CD4-positive, alpha-beta T cell (primary cell): ENCODE measurements around the gene SPATA13. TPM values are rescaled to one million over a fixed set of nuclear protein-coding genes. Genes with fewer than 3 reads are reported as not detected.

ENCODE experiments used
- ATAC-seq: fragments of 200-7000 bp; cut with Tn5 transposase; one replicate; pipeline ENCODE4 v1.10.0; 2022; ENCODE audit warnings: mild to moderate bottlenecking; ENCODE audit not compliant: poor library complexity
- CTCF ChIA-PET: fragments of 350-600 bp; sonication (Branson Sonifier 250); formaldehyde crosslinking; loops from one replicate; lab custom pipeline; 2021; ENCODE audit warnings: antibody characterized with exemption, inconsistent platforms; lab: Charles Lee
- POLR2A ChIA-PET: fragments of 350-600 bp; sonication (Branson Sonifier 250); formaldehyde crosslinking; loops from one replicate; lab custom pipeline; 2021; ENCODE audit warnings: antibody characterized with exemption, inconsistent platforms; lab: Charles Lee
- DNase-seq, 14 experiments: peaks; one replicate each; pipeline ENCODE4 v3.0.0-alpha.2; 2013 to 2020; ENCODE audit warnings: mixed read lengths in 2 of 14
- H3K27ac ChIP-seq, 2 donors: one replicate each; pipeline versions ENCODE4 v1.5.1 to v1.7.0; 2013; ENCODE audit warnings: low read length in 2 of 2, low read depth in 1 of 2, mild to moderate bottlenecking in 1 of 2
- H3K27me3 ChIP-seq, 2 experiments: 1 replicate in 1 of 2; 2 replicates in 1 of 2; pipeline versions ENCODE4 v1.6.1 to v1.7.0; 2013; ENCODE audit warnings: low read length in 2 of 2, control low read depth in 1 of 2, mild to moderate bottlenecking in 1 of 2, moderate library complexity in 1 of 2; ENCODE audit not compliant: insufficient read depth in 2 of 2, control insufficient read depth in 1 of 2
- H3K36me3 ChIP-seq: one replicate; pipeline ENCODE4 v1.6.1; 2013; ENCODE audit warnings: low read length, control low read depth; ENCODE audit not compliant: insufficient read depth
- H3K4me1 ChIP-seq: one replicate; pipeline ENCODE4 v1.6.1; 2013; ENCODE audit warnings: low read length, control low read depth; ENCODE audit not compliant: insufficient read depth
- H3K4me3 ChIP-seq: one replicate; pipeline ENCODE4 v1.5.1; 2013; ENCODE audit warnings: mild to moderate bottlenecking, low read length, moderate library complexity
- H3K9me3 ChIP-seq, 2 experiments: 1 replicate in 1 of 2; 2 replicates in 1 of 2; pipeline versions ENCODE4 v1.6.1 to v1.7.0; 2013; ENCODE audit warnings: low read length in 2 of 2, mild to moderate bottlenecking in 2 of 2, control low read depth in 1 of 2, moderate library complexity in 1 of 2; ENCODE audit not compliant: control insufficient read depth in 1 of 2, insufficient read depth in 1 of 2
- H3K27ac Mint-ChIP-seq: one replicate; pipeline ENCODE4 v1.8.0; 2020; ENCODE audit warnings: mixed read lengths
- H3K27me3 Mint-ChIP-seq: one replicate; pipeline ENCODE4 v1.8.0; 2021; ENCODE audit warnings: mixed read lengths
- H3K36me3 Mint-ChIP-seq: one replicate; pipeline ENCODE4 v1.8.0; 2021; ENCODE audit warnings: low read depth, mixed read lengths
- H3K4me1 Mint-ChIP-seq: one replicate; pipeline ENCODE4 v1.8.0; 2021; ENCODE audit warnings: low read depth, mixed read lengths
- H3K4me3 Mint-ChIP-seq: one replicate; pipeline ENCODE4 v1.8.0; 2020; ENCODE audit warnings: mild to moderate bottlenecking, mixed read lengths
- H3K9me3 Mint-ChIP-seq: one replicate; pipeline ENCODE4 v1.8.0; 2020; ENCODE audit warnings: mixed read lengths
- CTCF ChIP-seq: fragments of 200-600 bp; IDR thresholded peaks from one replicate; pipeline ENCODE4 v1.8.0; 2022; ENCODE audit warnings: antibody characterized with exemption, mild to moderate bottlenecking
- intact Hi-C, 2 experiments: fragments of 100-400 bp; cut with DNase I in 1 of 2; cut with micrococcal nuclease in 1 of 2; formaldehyde crosslinking; loops; one replicate each; pipeline versions ENCODE4 v1.15.1 to v1.9.0; 2023 to 2025; cut with DNase I, micrococcal nuclease
- total RNA-seq, 174 experiments: library from RNA in 2 of 174; stranded (reverse) in 2 of 174; gene quantifications; one replicate each; pipeline ENCODE4 v1.2.3 and lab custom pipeline; 2021 to 2026

SPATA13 gene
- total RNA-seq, 2 experiments from 2014 or later = 87.7 to 94.6 TPM

GRCh38 chr13:24223341-24224231 is 63.1 kb downstream of the SPATA13 start:
- Mint-ChIP-seq H3K4me1 (peaks cover 17% of the 10 kb centered on the region), H3K27ac (no peak overlapping the region), H3K36me3 (no peaks in the 10 kb centered on the region), H3K4me3 (peak overlapping the region; percentile 69), H3K27me3 (no peaks in the 10 kb centered on the region), H3K9me3 (no peaks in the 10 kb centered on the region)
- POLR2A ChIA-PET = interaction anchor here (0.6 to 1.5 kb wide), 3 partner anchors 10 to 298 kb away, joined by 3 to 4 read pairs (median 3); no protein-coding TSS in a partner anchor
- peaks cover 20% of the 10 kb centered on the region for H3K4me1 ChIP-seq
- CTCF ChIA-PET = no interaction called here
- no peaks in the 10 kb centered on the region for H3K9me3 ChIP-seq
- H3K4me3 ChIP-seq = peak overlapping the region; percentile 43
- TF ChIP-seq CTCF = no peak
- H3K27ac ChIP-seq = no peak overlapping the region
- H3K36me3 ChIP-seq = no peaks in the 10 kb centered on the region
- DNase-seq (peak in 2 of 14 experiments; percentile 24 to 28), ATAC-seq (no peak)
- no peaks in the 10 kb centered on the region for H3K27me3 ChIP-seq
- intact Hi-C loops = loop anchor here in 1 of 2 experiments (5.0 kb wide), 1 partner anchor 251 kb away; no protein-coding TSS in a partner anchor

DNA sequence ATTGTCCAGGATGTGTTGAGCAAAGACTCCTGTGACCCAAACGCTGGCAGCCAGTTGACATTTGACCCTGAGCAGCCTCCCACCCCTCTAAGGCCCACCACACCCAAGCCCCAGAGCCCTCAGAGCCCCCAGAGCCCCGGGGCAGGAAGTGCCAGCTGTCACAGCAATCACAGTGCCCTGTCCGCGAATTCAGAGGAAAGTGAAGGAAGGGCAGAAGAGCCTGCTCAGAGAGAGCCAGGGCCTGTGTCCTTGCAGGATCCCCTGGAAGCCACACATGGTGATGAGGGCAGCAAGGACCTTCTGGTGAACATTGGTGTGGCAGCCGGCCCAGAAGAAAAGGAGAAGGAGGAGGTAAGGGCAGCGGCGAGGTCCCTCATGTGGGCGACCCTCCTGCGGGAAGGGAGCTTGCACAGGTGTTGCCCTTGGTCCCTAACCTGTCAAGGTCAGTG is 63.7 kb downstream of the SPATA13 start:
- intact Hi-C loops = loop anchor here in 1 of 2 experiments (5.0 kb wide), 1 partner anchor 252 kb away; no protein-coding TSS in a partner anchor
- Histone ChIP-seq H3K9me3 (no peaks in the 10 kb centered on the region), H3K4me1 (peaks cover 24% of the 10 kb centered on the region), H3K36me3 (no peaks in the 10 kb centered on the region), H3K27ac (no peak overlapping the region), H3K27me3 (no peaks in the 10 kb centered on the region), H3K4me3 (peak overlapping the region; percentile 43)
- TF ChIP-seq CTCF = no peak
- ChIA-PET POLR2A (interaction anchor here (0.6 to 1.5 kb wide), 3 partner anchors 9 to 155 kb away, joined by 3 to 4 read pairs (median 3); no protein-coding TSS in a partner anchor), CTCF (no interaction called here)
- Mint-ChIP-seq H3K4me3 (peak overlapping the region; percentile 69), H3K27ac (no peak overlapping the region), H3K36me3 (no peaks in the 10 kb centered on the region), H3K4me1 (peaks cover 21% of the 10 kb centered on the region), H3K9me3 (no peaks in the 10 kb centered on the region), H3K27me3 (no peaks in the 10 kb centered on the region)
- no peak for ATAC-seq
- DNase-seq = no peak

GRCh38 chr13:24225062-24225461 is 64.5 kb downstream of the SPATA13 start:
- DNase-seq (no peak), ATAC-seq (no peak)
- POLR2A ChIA-PET = interaction anchor here (0.6 to 1.5 kb wide), 4 partner anchors 26 to 156 kb away, joined by 3 to 4 read pairs (median 4); no protein-coding TSS in a partner anchor
- no peak overlapping the region for H3K27ac Mint-ChIP-seq
- H3K9me3 ChIP-seq = no peaks in the 10 kb centered on the region
- H3K27me3 Mint-ChIP-seq = no peaks in the 10 kb centered on the region
- H3K4me1 ChIP-seq = peaks cover 24% of the 10 kb centered on the region
- no peaks in the 10 kb centered on the region for H3K27me3 ChIP-seq
- no peaks in the 10 kb centered on the region for H3K36me3 ChIP-seq
- no peak for TF ChIP-seq CTCF
- CTCF ChIA-PET = no interaction called here
- intact Hi-C loops = no loop called here
- H3K4me1 Mint-ChIP-seq = peaks cover 23% of the 10 kb centered on the region
- no peaks in the 10 kb centered on the region for H3K9me3 Mint-ChIP-seq
- no peaks in the 10 kb centered on the region for H3K36me3 Mint-ChIP-seq
- H3K4me3 Mint-ChIP-seq = no peak overlapping the region
- no peak overlapping the region for H3K4me3 ChIP-seq
- H3K27ac ChIP-seq = no peak overlapping the region
